SJSA1 (cell line): ENCODE measurements around the gene MDM4. TPM values are rescaled to one million over a fixed set of nuclear protein-coding genes. Genes with fewer than 3 reads are reported as not detected.
A peak's percentile ranks its signal among the peaks of the same experiment; 100 is the strongest.

Experiments used
- DNase-seq, 2 experiments: peaks; one replicate each; pipeline ENCODE4 v3.0.0-alpha.2; 2015 to 2020; ENCODE audit warnings: low spot score in 2 of 2, low read depth in 1 of 2
- H3K27ac ChIP-seq: fragments of 250-450 bp; sonication (Bioruptor Pico); 2 replicates; pipeline ENCODE4 v1.5.1; 2020; ENCODE audit warnings: mild to moderate bottlenecking, moderate library complexity
- H3K27me3 ChIP-seq: fragments of 250-450 bp; sonication (Bioruptor Pico); replicated peaks from 2 replicates; pipeline ENCODE4 v1.5.1; 2020; ENCODE audit warnings: mild to moderate bottlenecking, moderate library complexity
- H3K36me3 ChIP-seq: fragments of 250-450 bp; sonication (Bioruptor Pico); 2 replicates; pipeline ENCODE4 v1.5.1; 2020; ENCODE audit warnings: mild to moderate bottlenecking
- H3K4me1 ChIP-seq: fragments of 250-450 bp; sonication (Bioruptor Pico); replicated peaks from 2 replicates; pipeline ENCODE4 v1.6.1; 2021; ENCODE audit warnings: mild to moderate bottlenecking
- H3K4me3 ChIP-seq: fragments of 250-450 bp; sonication (Bioruptor Pico); 2 replicates; pipeline ENCODE4 v1.5.1; 2020; ENCODE audit warnings: mild to moderate bottlenecking
- H3K9me3 ChIP-seq: fragments of 250-450 bp; sonication (Bioruptor Pico); replicated peaks from 2 replicates; pipeline ENCODE4 v1.5.1; 2020; ENCODE audit warnings: mild to moderate bottlenecking
- total RNA-seq: library from RNA; depleted of rRNA; stranded (reverse); fragments of >200 nt; shearing (Covaris generic); gene quantifications from 2 replicates; pipeline ENCODE4 v1.2.3, GENCODE V29; 2014; rRNA removed

The MDM4 gene
- 13.2 and 21.4 TPM in 2 replicates for total RNA-seq

- Histone ChIP-seq H3K36me3 (peaks cover 25% of the 10 kb centered on the region), H3K4me1 (peaks cover 7% of the 10 kb centered on the region), H3K9me3 (no peaks in the 10 kb centered on the region), H3K27ac (peak within 1 kb of the TSS; percentile 93), H3K4me3 (peak within 1 kb of the TSS; percentile 62), H3K27me3 (no peaks in the 10 kb centered on the region)
- DNase-seq = peak; percentile 94 to 97
These were observed at the start of gene MDM4 for GRCh38 chr1:204516180-204516879. MDM4 (plus strand) TSS chr1:204516406; CDS start chr1:204525519, 9,113 bp downstream.

DNA sequence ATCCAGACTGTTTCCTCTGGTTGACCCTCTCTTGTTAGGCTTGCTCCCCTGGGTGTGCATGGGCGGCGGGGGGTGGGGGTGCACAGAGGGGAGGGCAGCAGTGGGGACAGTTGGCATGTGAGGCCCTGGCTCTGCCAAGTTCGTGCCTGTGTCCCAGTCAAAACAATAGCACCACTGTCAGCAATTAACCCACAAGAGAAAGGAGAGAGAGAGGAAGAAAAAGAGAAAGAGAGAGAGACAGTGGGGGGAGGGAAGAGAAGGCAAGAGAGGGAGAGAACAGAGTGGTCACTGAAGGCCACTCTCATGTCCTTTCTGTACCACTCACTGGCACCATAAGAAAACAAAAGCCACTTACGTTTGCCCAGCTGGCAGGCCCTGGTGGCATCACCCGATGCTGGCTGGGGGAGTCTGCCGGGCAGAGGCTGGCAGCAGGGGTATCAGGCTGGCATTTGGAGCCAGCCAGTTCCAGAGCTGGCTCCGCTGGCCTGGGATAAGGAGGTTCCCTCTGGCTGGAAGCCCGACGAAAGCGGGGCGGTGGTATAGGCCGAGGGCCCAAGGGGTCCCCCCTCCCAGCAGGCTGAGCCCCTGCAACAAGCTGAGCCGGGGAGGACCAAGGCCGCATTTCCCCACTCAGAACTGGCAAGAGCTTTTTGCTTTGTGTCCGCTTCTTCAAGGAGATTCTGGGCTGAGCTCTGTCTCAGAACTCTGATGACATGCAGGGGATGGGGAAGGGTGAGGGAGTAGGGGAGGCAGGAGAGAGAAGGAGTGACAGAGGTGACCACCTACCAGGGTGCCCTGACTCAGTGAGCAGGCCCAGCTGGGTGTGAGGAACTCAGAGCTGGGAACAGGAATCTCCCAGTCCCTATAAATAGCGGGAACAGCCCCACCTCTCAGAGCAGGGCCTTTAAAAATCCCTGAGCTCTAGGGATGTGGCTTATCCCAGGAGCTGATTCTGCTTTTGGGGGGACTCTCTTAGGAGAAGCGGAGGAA is 49.5 kb upstream of the MDM4 start:
- H3K27ac ChIP-seq = no peak overlapping the region
- H3K4me3 ChIP-seq = no peak overlapping the region
- H3K4me1 ChIP-seq = no peaks in the 10 kb centered on the region
- no peak for DNase-seq
- no peaks in the 10 kb centered on the region for H3K27me3 ChIP-seq
- H3K36me3 ChIP-seq = no peaks in the 10 kb centered on the region
- H3K9me3 ChIP-seq = no peaks in the 10 kb centered on the region

DNA sequence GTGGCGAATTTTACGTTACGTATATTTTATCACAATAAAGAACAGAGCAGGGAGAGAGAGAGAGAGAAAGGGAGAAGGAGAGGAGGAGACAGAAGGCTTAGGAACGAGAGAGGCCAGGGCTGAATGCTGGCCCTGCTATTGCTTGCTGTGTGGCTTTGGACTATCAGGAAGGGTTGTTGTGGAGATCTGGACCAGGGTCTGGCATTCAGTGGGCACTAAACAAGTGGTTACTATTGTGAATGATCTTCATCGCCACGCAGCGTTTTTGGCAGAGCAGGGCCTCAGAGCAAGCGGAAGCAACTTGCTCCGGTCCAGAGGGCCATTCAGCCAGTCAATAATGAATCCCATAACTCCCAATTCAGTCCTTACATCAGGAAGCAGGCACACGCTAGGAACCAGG is 48.0 kb upstream of the MDM4 start:
- no peaks in the 10 kb centered on the region for H3K27me3 ChIP-seq
- no peak overlapping the region for H3K4me3 ChIP-seq

DNA sequence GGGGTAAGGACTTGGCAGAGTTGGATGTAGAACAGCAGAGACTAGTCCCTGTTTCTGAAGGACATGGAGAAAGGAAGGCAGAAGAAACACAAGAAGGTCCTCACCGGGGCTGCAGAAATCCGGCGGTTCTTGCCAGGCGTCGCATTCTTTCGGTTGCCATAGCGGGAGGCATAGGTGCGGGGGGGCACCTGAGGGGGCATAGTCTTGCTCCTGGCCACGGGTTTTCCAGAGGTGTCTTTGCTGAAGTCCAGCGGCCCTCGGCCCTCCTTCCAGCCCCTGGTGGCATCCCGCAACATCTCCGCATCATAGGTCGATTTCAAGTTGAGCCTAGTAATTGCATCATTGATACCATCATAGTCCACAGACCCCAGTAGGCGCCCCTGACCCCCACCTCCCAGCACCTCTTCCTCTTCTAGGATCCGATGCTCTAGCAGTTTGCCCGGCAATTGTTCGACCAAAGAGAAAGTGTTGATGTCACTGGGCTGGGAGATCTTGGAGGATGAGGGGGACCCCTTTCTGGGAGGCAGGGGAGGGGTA is 47.4 kb upstream of the MDM4 start:
- no peaks in the 10 kb centered on the region for H3K4me1 ChIP-seq
- H3K4me3 ChIP-seq = no peak overlapping the region
- H3K27me3 ChIP-seq = no peaks in the 10 kb centered on the region
- no peak for DNase-seq
- no peaks in the 10 kb centered on the region for H3K36me3 ChIP-seq
- H3K27ac ChIP-seq = no peak overlapping the region
- H3K9me3 ChIP-seq = no peaks in the 10 kb centered on the region

More for the DNA sequence above, 48.0 kb upstream of the MDM4 start:
- Histone ChIP-seq H3K36me3 (no peaks in the 10 kb centered on the region), H3K9me3 (no peaks in the 10 kb centered on the region), H3K27ac (no peak overlapping the region), H3K4me1 (no peaks in the 10 kb centered on the region)
- no peak for DNase-seq

DNA sequence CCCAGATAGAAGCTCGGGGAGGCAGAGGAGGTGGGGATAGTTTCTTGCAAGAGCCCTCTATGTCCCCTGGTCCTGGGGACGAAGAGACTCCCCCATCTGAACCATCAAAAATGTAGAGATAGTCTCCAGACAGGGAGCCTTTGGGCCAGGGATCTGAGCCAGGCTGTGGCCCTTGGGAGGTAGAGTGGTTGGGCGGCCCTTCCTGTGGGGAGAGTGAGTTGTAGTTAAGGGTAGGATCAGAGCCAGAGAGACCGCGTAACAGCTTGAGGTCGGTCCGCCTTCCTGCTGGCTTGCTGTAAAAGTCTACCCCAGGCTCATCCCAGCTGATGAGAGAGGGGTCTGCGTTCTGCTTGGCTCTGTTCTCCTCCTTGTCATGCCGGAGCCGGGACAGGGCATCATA is 46.9 kb upstream of the MDM4 start:
- Histone ChIP-seq H3K9me3 (no peaks in the 10 kb centered on the region), H3K27me3 (no peaks in the 10 kb centered on the region; the same call in 1 of the 2 replicates), H3K4me3 (no peak overlapping the region), H3K27ac (no peak overlapping the region), H3K4me1 (no peaks in the 10 kb centered on the region), H3K36me3 (no peaks in the 10 kb centered on the region)
- DNase-seq = no peak

- no peaks in the 10 kb centered on the region for H3K9me3 ChIP-seq
- H3K27ac ChIP-seq = no peak overlapping the region
- DNase-seq = no peak
- peaks cover 4% of the 10 kb centered on the region; the same call in 1 of the 2 replicates for H3K27me3 ChIP-seq
- no peaks in the 10 kb centered on the region for H3K36me3 ChIP-seq
- H3K4me1 ChIP-seq = peaks cover under 1% of the 10 kb centered on the region; the same call in 1 of the 2 replicates
- no peak overlapping the region for H3K4me3 ChIP-seq
These were observed 44.5 kb upstream of the MDM4 start for GRCh38 chr1:204471687-204472086.

- Histone ChIP-seq H3K27ac (no peak overlapping the region), H3K4me3 (no peak overlapping the region), H3K27me3 (peaks cover 4% of the 10 kb centered on the region; the same call in 1 of the 2 replicates), H3K9me3 (no peaks in the 10 kb centered on the region), H3K36me3 (no peaks in the 10 kb centered on the region), H3K4me1 (peaks cover 10% of the 10 kb centered on the region)
- no peak for DNase-seq
These were observed 43.5 kb upstream of the MDM4 start for GRCh38 chr1:204472660-204473059.

GRCh38 chr1:204473400-204473965 is 42.7 kb upstream of the MDM4 start:
- DNase-seq = no peak
- Histone ChIP-seq H3K27ac (no peak overlapping the region), H3K36me3 (no peaks in the 10 kb centered on the region), H3K4me3 (no peak overlapping the region), H3K4me1 (peaks cover 11% of the 10 kb centered on the region), H3K27me3 (peaks cover 4% of the 10 kb centered on the region; the same call in 1 of the 2 replicates), H3K9me3 (no peaks in the 10 kb centered on the region)

GRCh38 chr1:204475656-204476432 is 40.4 kb upstream of the MDM4 start:
- Histone ChIP-seq H3K9me3 (no peaks in the 10 kb centered on the region), H3K36me3 (no peaks in the 10 kb centered on the region), H3K4me1 (peaks cover 11% of the 10 kb centered on the region), H3K27me3 (peaks cover 4% of the 10 kb centered on the region; the same call in 1 of the 2 replicates), H3K27ac (no peak overlapping the region), H3K4me3 (no peak overlapping the region)
- no peak for DNase-seq

DNA sequence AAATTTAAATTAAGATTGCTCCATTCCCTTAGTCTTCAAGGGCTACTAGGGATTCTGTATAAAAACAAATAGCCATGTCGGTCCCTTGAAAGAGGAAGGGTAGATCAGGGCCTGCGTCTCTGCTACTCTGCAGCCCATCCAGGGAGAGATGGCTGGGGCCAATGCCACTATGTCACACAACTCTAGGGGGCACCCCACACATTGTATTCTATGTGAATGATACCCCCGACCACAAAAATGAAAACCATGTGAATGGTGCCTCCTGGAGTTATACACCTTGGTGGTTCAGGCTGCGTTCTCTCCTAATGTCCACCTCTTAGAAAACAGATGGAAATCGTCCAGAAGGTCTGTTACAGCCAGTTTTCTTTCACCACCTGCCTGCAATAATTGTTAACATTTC is 39.6 kb upstream of the MDM4 start:
- Histone ChIP-seq H3K27ac (no peak overlapping the region), H3K9me3 (no peaks in the 10 kb centered on the region), H3K36me3 (no peaks in the 10 kb centered on the region), H3K4me3 (no peak overlapping the region), H3K27me3 (peaks cover 4% of the 10 kb centered on the region; the same call in 1 of the 2 replicates), H3K4me1 (peaks cover 11% of the 10 kb centered on the region)
- no peak for DNase-seq

DNA sequence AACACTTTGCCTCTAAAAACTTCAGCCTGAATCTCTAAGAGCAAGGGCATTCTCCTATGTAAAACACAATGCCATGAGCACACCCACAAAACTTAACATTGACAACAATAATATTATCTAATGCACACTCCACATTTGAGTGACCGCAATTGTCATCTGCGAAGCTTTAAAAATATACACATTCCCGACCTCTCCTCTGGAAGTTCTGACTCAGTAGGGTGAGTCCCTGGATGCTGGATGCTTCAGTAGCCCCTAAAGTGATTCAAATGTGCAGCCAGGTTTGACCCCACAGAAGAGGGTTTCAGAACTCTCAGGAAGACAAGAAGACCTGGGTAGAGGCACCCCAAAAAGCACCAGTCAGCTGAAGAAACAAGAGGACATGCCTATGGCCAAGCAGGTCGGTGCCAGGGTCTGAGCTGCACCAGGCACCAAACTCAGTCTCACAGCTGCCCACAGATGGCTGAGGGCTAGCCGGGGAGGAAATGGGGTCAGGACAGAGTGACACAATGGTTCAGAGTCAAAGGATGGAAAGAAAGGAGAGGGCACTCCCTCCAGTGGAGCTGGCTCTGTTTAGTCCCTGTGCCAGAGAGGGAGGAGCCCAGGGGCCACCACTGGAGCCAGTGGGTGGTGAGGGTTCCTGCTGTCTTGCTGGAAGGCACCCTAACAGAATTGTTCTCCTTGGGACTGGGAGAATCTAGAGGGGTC is 39.0 kb upstream of the MDM4 start:
- peak in 1 of 2 experiments; percentile 26 for DNase-seq
- no peaks in the 10 kb centered on the region for H3K36me3 ChIP-seq
- peaks cover 4% of the 10 kb centered on the region; the same call in 1 of the 2 replicates for H3K27me3 ChIP-seq
- no peak overlapping the region for H3K4me3 ChIP-seq
- H3K27ac ChIP-seq = no peak overlapping the region
- H3K4me1 ChIP-seq = peaks cover 11% of the 10 kb centered on the region
- H3K9me3 ChIP-seq = no peaks in the 10 kb centered on the region

GRCh38 chr1:204478172-204478899 is 37.9 kb upstream of the MDM4 start:
- peaks cover 11% of the 10 kb centered on the region for H3K4me1 ChIP-seq
- DNase-seq = no peak
- peaks cover 4% of the 10 kb centered on the region; the same call in 1 of the 2 replicates for H3K27me3 ChIP-seq
- no peak overlapping the region for H3K4me3 ChIP-seq
- H3K36me3 ChIP-seq = no peaks in the 10 kb centered on the region
- no peaks in the 10 kb centered on the region for H3K9me3 ChIP-seq
- H3K27ac ChIP-seq = no peak overlapping the region
